Erythroblast (primary cell): Measurements from ENCODE around the gene PPCDC.
"Not testable (repeated sequence)": the region's sequence is repeated elsewhere in the genome, so short reads cannot be mapped to it uniquely, and the experiment has no call there.

Experiments used
- GATA1 ChIP-seq: IDR thresholded peaks from 2 replicates; pipeline ENCODE4 v1.6.1; 2011; ENCODE audit warnings: low read depth, mild to moderate bottlenecking, control low read depth, low read length, moderate library complexity
- POLR2A ChIP-seq: IDR thresholded peaks from 2 replicates; pipeline ENCODE4 v1.6.1; 2011; ENCODE audit warnings: mild to moderate bottlenecking, low read length

- not testable (repeated sequence) for TF ChIP-seq POLR2A, GATA1
Observed at GRCh38 chr15:75077551-75077961, 54.2 kb downstream of the PPCDC start.
